Measurements from ENCODE around the gene SCP2D1.

GRCh38 chr20:18774207-18774606 is 39.4 kb upstream of the SCP2D1 start:
- TF ChIP-seq CTCF (IDR thresholded peaks at IDR 0.05; ENCODE audit: poor library complexity, severe bottlenecking) = no peak
- no peak for TF ChIP-seq POLR2AphosphoS5 (IDR thresholded peaks at IDR 0.05)
- no peak for TF ChIP-seq EZH2 (IDR thresholded peaks at IDR 0.05; ENCODE audit: borderline replicate concordance, insufficient read depth, low read length, poor library complexity, severe bottlenecking)
- TF ChIP-seq RAD21 (conservative IDR thresholded peaks at IDR 0.05) = no peak
- TF ChIP-seq EP300 (conservative IDR thresholded peaks at IDR 0.05; ENCODE audit: poor library complexity, severe bottlenecking) = no peak
- no peak for TF ChIP-seq REST (IDR thresholded peaks at IDR 0.05; ENCODE audit: borderline replicate concordance)
- no peak for TF ChIP-seq SMC3 (conservative IDR thresholded peaks at IDR 0.05; ENCODE audit: poor library complexity)
- TF ChIP-seq TAF1 (IDR thresholded peaks at IDR 0.05; ENCODE audit: low read depth) = no peak

All from neural cell (in vitro differentiated cells).